ENCODE results near the gene DLGAP1. TPM values are rescaled to one million over a fixed set of nuclear protein-coding genes. Genes with fewer than 3 reads are reported as not detected.

The DLGAP1 gene
- total and polyA plus RNA-seq, 10 of the 15 experiments (the other 5 are each of a cell fraction or from before 2014, with no cell fraction given): 0.23 to 27.6 (median 1.9) TPM

DNA sequence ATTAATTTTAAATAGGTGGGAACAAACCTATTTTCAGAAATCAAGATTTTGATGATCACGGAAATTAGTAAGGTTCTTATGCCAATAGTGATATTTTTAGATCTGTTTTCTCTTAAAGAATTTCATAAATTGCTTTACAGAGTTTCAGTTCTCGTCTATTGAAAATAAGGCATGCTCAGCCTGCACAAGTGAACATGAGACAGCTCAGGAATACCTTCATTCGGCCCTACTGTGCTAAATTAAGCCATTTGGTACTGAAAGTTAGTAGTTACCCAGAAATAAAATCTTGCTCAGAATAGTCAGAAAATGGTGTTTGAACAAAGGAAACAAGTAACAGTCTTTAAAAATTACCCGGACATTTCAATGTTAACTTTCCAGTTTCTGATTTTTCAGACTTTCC is 60.4 kb downstream of the DLGAP1 start (continued):
- TF ChIP-seq, protein P1, sequence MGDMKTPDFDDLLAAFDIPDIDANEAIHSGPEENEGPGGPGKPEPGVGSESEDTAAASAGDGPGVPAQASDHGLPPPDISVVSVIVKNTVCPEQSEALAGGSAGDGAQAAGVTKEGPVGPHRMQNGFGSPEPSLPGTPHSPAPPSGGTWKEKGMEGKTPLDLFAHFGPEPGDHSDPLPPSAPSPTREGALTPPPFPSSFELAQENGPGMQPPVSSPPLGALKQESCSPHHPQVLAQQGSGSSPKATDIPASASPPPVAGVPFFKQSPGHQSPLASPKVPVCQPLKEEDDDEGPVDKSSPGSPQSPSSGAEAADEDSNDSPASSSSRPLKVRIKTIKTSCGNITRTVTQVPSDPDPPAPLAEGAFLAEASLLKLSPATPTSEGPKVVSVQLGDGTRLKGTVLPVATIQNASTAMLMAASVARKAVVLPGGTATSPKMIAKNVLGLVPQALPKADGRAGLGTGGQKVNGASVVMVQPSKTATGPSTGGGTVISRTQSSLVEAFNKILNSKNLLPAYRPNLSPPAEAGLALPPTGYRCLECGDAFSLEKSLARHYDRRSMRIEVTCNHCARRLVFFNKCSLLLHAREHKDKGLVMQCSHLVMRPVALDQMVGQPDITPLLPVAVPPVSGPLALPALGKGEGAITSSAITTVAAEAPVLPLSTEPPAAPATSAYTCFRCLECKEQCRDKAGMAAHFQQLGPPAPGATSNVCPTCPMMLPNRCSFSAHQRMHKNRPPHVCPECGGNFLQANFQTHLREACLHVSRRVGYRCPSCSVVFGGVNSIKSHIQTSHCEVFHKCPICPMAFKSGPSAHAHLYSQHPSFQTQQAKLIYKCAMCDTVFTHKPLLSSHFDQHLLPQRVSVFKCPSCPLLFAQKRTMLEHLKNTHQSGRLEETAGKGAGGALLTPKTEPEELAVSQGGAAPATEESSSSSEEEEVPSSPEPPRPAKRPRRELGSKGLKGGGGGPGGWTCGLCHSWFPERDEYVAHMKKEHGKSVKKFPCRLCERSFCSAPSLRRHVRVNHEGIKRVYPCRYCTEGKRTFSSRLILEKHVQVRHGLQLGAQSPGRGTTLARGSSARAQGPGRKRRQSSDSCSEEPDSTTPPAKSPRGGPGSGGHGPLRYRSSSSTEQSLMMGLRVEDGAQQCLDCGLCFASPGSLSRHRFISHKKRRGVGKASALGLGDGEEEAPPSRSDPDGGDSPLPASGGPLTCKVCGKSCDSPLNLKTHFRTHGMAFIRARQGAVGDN (IDR thresholded peaks at IDR 0.05): peak; percentile 79

DNA sequence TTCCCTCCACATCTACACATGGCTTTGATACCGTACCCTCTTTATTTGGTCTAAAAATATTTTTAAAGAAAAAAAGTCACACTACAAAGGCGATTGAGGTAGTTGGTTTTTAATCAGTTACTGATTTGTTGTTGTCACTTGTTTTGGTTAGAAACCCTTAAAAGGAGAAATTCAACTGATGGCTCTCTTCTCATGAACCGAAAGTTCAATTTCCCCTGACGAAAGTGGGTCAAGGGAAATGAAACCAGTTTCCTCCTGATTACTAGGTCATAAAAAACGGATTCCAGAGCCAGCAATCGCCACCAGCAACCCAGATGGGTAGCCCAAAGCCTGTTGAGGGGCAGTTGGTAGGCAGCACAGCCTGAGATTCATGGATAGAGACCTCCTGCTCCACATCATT is 63.2 kb downstream of the DLGAP1 start:
- Histone ChIP-seq H3K27ac (ENCODE audit: control insufficient read depth, insufficient read depth) (0 out of 2 replicates have a peak overlapping the region, but pooled peaks have one; percentile 20), H2AFZ (ENCODE audit: control insufficient read depth, low read depth, low read length) (no peak overlapping the region), H3K27me3 (replicated peaks in 1 of 2; ENCODE audit: control insufficient read depth in 2 of 2, insufficient read depth in 2 of 2, low read length in 1 of 2) (no peaks in the 10 kb centered on the region), H3K4me1 (ENCODE audit: control insufficient read depth, insufficient read depth, low read length) (no peaks in the 10 kb centered on the region), H4K20me1 (ENCODE audit: control insufficient read depth, insufficient read depth) (no peaks in the 10 kb centered on the region), H3K36me3 (ENCODE audit: control insufficient read depth in 2 of 2, insufficient read depth in 2 of 2, low read length in 1 of 2) (no peaks in the 10 kb centered on the region; a peak in 1 of 4 replicates), H3K79me2 (ENCODE audit: control insufficient read depth, insufficient read depth, low read length) (no peaks in the 10 kb centered on the region), H3K9me3 (replicated peaks; ENCODE audit: control insufficient read depth, insufficient read depth, low read length) (no peaks in the 10 kb centered on the region; the same call in 2 of the 3 replicates), H3K4me3 (no peak overlapping the region), H3K9ac (ENCODE audit: control insufficient read depth, insufficient read depth, low read length) (no peak overlapping the region), H3K4me2 (ENCODE audit: control insufficient read depth, insufficient read depth) (no peak overlapping the region)
- ChIA-PET SMC1A (ENCODE audit: uncharacterized antibody, unreplicated experiment) (interaction anchor here (0.7 to 2.6 kb wide), 17 partner anchors 9 to 247 kb away, joined by 3 to 21 read pairs (median 5); no protein-coding TSS in a partner anchor), RAD21 (ENCODE audit: unreplicated experiment) (interaction anchor here (0.7 to 3.0 kb wide), 14 partner anchors 9 to 248 kb away, joined by 3 to 19 read pairs (median 6); no protein-coding TSS in a partner anchor), CTCF (interaction anchor here (0.7 to 1.0 kb wide), 2 partner anchors 41 to 42 kb away, joined by 3 read pairs; no protein-coding TSS in a partner anchor), POLR2A (interaction anchor here (0.6 to 2.5 kb wide), 8 partner anchors 10 to 142 kb away, joined by 3 to 11 read pairs (median 4); no protein-coding TSS in a partner anchor)
- no TSS peak for BruUV-seq (replicated peaks)
- FAIRE-seq (no peak), ATAC-seq (peak; percentile 65), DNase-seq (ENCODE audit: low read depth, low spot score) (peak; percentile 60)
- in situ Hi-C loops (cut with MboI): no loop called here
- WGBS (ENCODE audit: insufficient coverage, insufficient replicate concordance, low lambda C conversion rate, missing lambda C conversion rate): 13% methylated on average over 6 of the region's 6 CpGs
- intact Hi-C loops (cut with micrococcal nuclease; ENCODE audit: unreplicated experiment): loop anchor here (2.0 to 10.0 kb wide), 7 partner anchors 35 to 665 kb away; no protein-coding TSS in a partner anchor
- TF ChIP-seq PML (IDR thresholded peaks at IDR 0.05; ENCODE audit: low read length) (no peak), RAD51 (IDR thresholded peaks at IDR 0.05) (no peak), NFYB (IDR thresholded peaks at IDR 0.05; ENCODE audit: insufficient read depth, low read depth, low read length) (no peak), MTA2 (IDR thresholded peaks at IDR 0.05; ENCODE audit: low read depth) (peak; percentile 93), SREBF1 (IDR thresholded peaks at IDR 0.05; ENCODE audit: low read length) (no peak), PAX8 (IDR thresholded peaks at IDR 0.05) (no peak; the same call in 1 of the 2 replicates), RUNX3 (IDR thresholded peaks at IDR 0.05; ENCODE audit: low read length) (no peak), RELA (IDR thresholded peaks at IDR 0.05; ENCODE audit: borderline replicate concordance, partially characterized antibody) (no peak), ESRRA (IDR thresholded peaks at IDR 0.05; ENCODE audit: low read length) (no peak), ZZZ3 (IDR thresholded peaks at IDR 0.05; ENCODE audit: control insufficient read depth, insufficient read length, low read depth) (no peak), EGR1 (IDR thresholded peaks at IDR 0.05; ENCODE audit: borderline replicate concordance in 1 of 2, low read depth in 2 of 2, low read length in 2 of 2) (no peak)
- TF ChIP-seq, protein P2, sequence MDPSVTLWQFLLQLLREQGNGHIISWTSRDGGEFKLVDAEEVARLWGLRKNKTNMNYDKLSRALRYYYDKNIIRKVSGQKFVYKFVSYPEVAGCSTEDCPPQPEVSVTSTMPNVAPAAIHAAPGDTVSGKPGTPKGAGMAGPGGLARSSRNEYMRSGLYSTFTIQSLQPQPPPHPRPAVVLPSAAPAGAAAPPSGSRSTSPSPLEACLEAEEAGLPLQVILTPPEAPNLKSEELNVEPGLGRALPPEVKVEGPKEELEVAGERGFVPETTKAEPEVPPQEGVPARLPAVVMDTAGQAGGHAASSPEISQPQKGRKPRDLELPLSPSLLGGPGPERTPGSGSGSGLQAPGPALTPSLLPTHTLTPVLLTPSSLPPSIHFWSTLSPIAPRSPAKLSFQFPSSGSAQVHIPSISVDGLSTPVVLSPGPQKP (IDR thresholded peaks at IDR 0.05; ENCODE audit: low read depth, low read length): no peak
- TF ChIP-seq, protein P3, sequence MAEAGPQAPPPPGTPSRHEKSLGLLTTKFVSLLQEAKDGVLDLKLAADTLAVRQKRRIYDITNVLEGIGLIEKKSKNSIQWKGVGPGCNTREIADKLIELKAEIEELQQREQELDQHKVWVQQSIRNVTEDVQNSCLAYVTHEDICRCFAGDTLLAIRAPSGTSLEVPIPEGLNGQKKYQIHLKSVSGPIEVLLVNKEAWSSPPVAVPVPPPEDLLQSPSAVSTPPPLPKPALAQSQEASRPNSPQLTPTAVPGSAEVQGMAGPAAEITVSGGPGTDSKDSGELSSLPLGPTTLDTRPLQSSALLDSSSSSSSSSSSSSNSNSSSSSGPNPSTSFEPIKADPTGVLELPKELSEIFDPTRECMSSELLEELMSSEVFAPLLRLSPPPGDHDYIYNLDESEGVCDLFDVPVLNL (IDR thresholded peaks at IDR 0.05; ENCODE audit: low read depth, low read length): no peak
